Measurements from ENCODE around the gene CHD5. TPM values are rescaled to one million over a fixed set of nuclear protein-coding genes. Genes with fewer than 3 reads are reported as not detected.
A peak's percentile ranks its signal among the peaks of the same experiment; 100 is the strongest.

Gene CHD5
- total and polyA plus RNA-seq, 2 of the 13 experiments (the other 11 are each of a cell fraction or from before 2014, with no cell fraction given), result 0.02 to 0.21 TPM

GRCh38 chr1:6206520-6206855 is 26.4 kb upstream of the CHD5 start:
- intact Hi-C loops (cut with micrococcal nuclease; ENCODE audit: unreplicated experiment), result loop anchor here (10.0 kb wide), 1 partner anchor 622 kb away; no protein-coding TSS in a partner anchor
- no peak for DNase-seq (ENCODE audit: low spot score)
- POLR2A ChIA-PET, result interaction anchor here (0.6 to 1.7 kb wide), 12 partner anchors 9 to 279 kb away, joined by 3 to 11 read pairs (median 4); partner anchors contain the start of genes ACOT7 and ICMT
- CTCF ChIA-PET (ENCODE audit: low intra/inter-chr PET ratio, low total read pairs), result no interaction called here
- TF ChIP-seq ZNF510 (CRISPR knock-in tag; IDR thresholded peaks at IDR 0.05; ENCODE audit: low read depth) (no peak), HNRNPL (IDR thresholded peaks at IDR 0.05; ENCODE audit: low read depth, low read length) (0 out of 2 replicates have a peak, but pooled peaks have one; percentile 23), THAP7 (CRISPR knock-in tag; IDR thresholded peaks at IDR 0.05) (0 out of 2 replicates have a peak, but pooled peaks have one; percentile 20), MAZ (IDR thresholded peaks at IDR 0.05; ENCODE audit: borderline replicate concordance, low read depth, low read length) (no peak), MAZ (CRISPR knock-in tag; IDR thresholded peaks at IDR 0.05; ENCODE audit: low read depth) (no peak), MBNL3 (CRISPR knock-in tag; conservative IDR thresholded peaks at IDR 0.05) (no peak), SCMH1 (CRISPR knock-in tag; IDR thresholded peaks at IDR 0.05; ENCODE audit: borderline replicate concordance) (no peak), HOXA3 (CRISPR knock-in tag; IDR thresholded peaks at IDR 0.05) (no peak), PBX3 (CRISPR knock-in tag; IDR thresholded peaks at IDR 0.05; ENCODE audit: borderline replicate concordance) (no peak), EP300 (IDR thresholded peaks at IDR 0.05; ENCODE audit: low read depth in 2 of 2, low read length in 2 of 2) (no peak), EP300 (CRISPR knock-in tag; IDR thresholded peaks at IDR 0.05; ENCODE audit: borderline replicate concordance) (no peak), ERF (CRISPR knock-in tag; IDR thresholded peaks at IDR 0.05) (no peak), ZNF605 (CRISPR knock-in tag; IDR thresholded peaks at IDR 0.05) (no peak), IRF9 (CRISPR knock-in tag; IDR thresholded peaks at IDR 0.05; ENCODE audit: borderline replicate concordance) (0 out of 2 replicates have a peak, but pooled peaks have one; percentile 2), HNRNPK (IDR thresholded peaks at IDR 0.05; ENCODE audit: low read depth, low read length, poor library complexity, severe bottlenecking) (peak; percentile 69), ZIK1 (CRISPR knock-in tag; IDR thresholded peaks at IDR 0.05; ENCODE audit: borderline replicate concordance, low read depth) (no peak)
- no peaks in the 10 kb centered on the region for H3K79me2 ChIP-seq (ENCODE audit: insufficient read depth, low read length)
- ATAC-seq, result no peak
- H3K27me3 ChIP-seq (ENCODE audit: control insufficient read depth in 1 of 2, insufficient read depth in 2 of 2, low read length in 2 of 2), result no peaks in the 10 kb centered on the region
- H3K4me3 ChIP-seq (replicated peaks in 1 of 3; ENCODE audit: insufficient read depth in 1 of 3, low read depth in 2 of 3, low read length in 3 of 3), result peak overlapping the region; percentile 79 to 90 (median 84)
- FAIRE-seq, result no peak
- H3K4me1 ChIP-seq (ENCODE audit: insufficient read depth, low read length), result peaks cover 17% of the 10 kb centered on the region
- H3K4me2 ChIP-seq (ENCODE audit: low read depth, low read length), result peak overlapping the region; percentile 92
- no CpG with 5 or more reads among the region's 25 CpGs for WGBS (ENCODE audit: low lambda C conversion rate)
- H3K36me3 ChIP-seq (replicated peaks in 1 of 2; ENCODE audit: control insufficient read depth in 1 of 2, insufficient read depth in 2 of 2, low read length in 2 of 2), result peaks cover 4 to 6% of the 10 kb centered on the region in 2 experiments; a peak in 3 of 5 replicates
- in situ Hi-C loops (cut with HindIII; ENCODE audit: extremely low pct_ligation_motif_present, low pct_unique_long_range_greater_than_20kb), result no loop called here
- H2AFZ ChIP-seq (ENCODE audit: low read length), result no peak overlapping the region
- no TSS peak for BruUV-seq (replicated peaks)
- no peaks in the 10 kb centered on the region for H4K20me1 ChIP-seq (ENCODE audit: insufficient read depth, low read length)
- no peaks in the 10 kb centered on the region for H3K9me3 ChIP-seq (ENCODE audit: low read length)
- peak overlapping the region; percentile 68 for H3K27ac ChIP-seq (ENCODE audit: extremely low read length, insufficient read depth, low read length)
- peak overlapping the region; percentile 78 for H3K9ac ChIP-seq (ENCODE audit: insufficient read depth, low read depth, low read length)

Data from HepG2 (cell line).